Transverse colon (tissue), 4 donors: ENCODE measurements around the gene SMIM5.

Experiments used
- POLR2A ChIP-seq: fragments of 450-650 bp; IDR thresholded peaks from one replicate; pipeline ENCODE4 v1.6.1; 2016; ENCODE audit warnings: antibody characterized with exemption, mild to moderate bottlenecking, moderate library complexity
- POLR2AphosphoS5 ChIP-seq, 3 donors: sonication (generic); formaldehyde crosslinking; IDR thresholded peaks; one replicate each; pipeline ENCODE4 v1.6.1; 2016; ENCODE audit warnings: antibody characterized with exemption in 3 of 3
- TF ChIP-seq, protein P1 (sequence below), 5 experiments: fragments of 200-600 bp in 3 of 5; fragments of 450-650 bp in 2 of 5; sonication (generic) in 3 of 5; IDR thresholded peaks; 1 replicate in 2 of 5; 2 replicates in 3 of 5; pipeline ENCODE4 v1.5.1; 2016 to 2017; ENCODE audit warnings: antibody characterized with exemption in 5 of 5, inconsistent platforms in 3 of 5, mild to moderate bottlenecking in 2 of 5, moderate library complexity in 1 of 5

DNA sequence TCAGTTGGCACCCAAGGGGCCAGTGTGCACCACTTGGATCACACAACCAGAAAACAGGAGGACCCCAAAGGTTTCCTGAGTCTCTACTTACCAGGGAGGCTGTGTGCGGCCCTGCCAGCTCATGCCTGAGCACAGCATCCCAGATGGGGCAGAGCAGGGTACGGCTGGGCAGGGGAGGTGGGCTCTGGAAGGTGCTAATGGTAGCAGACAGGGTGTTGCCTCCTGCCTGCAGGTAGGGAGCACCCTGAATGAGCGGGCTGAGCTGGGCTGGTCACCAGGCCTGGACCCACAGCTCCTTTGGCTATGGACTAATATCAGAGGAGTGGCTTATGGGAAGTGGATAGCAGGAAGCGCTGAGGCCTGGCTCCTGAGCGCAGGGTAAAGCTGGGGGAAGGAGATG, 19.1 kb downstream of the SMIM5 start:
- TF ChIP-seq POLR2AphosphoS5 (IDR thresholded peaks at IDR 0.05) (no peak), POLR2A (no peak)
- TF ChIP-seq, protein P1, sequence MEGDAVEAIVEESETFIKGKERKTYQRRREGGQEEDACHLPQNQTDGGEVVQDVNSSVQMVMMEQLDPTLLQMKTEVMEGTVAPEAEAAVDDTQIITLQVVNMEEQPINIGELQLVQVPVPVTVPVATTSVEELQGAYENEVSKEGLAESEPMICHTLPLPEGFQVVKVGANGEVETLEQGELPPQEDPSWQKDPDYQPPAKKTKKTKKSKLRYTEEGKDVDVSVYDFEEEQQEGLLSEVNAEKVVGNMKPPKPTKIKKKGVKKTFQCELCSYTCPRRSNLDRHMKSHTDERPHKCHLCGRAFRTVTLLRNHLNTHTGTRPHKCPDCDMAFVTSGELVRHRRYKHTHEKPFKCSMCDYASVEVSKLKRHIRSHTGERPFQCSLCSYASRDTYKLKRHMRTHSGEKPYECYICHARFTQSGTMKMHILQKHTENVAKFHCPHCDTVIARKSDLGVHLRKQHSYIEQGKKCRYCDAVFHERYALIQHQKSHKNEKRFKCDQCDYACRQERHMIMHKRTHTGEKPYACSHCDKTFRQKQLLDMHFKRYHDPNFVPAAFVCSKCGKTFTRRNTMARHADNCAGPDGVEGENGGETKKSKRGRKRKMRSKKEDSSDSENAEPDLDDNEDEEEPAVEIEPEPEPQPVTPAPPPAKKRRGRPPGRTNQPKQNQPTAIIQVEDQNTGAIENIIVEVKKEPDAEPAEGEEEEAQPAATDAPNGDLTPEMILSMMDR (IDR thresholded peaks at IDR 0.05) = no peak
